ENCODE data around the gene IL1RL1. TPM values are rescaled to one million over a fixed set of nuclear protein-coding genes. Genes with fewer than 3 reads are reported as not detected.

IL1RL1 gene
- total and polyA plus RNA-seq, 2 donors from 2014 or later = 32.3 to 102 TPM

DNA sequence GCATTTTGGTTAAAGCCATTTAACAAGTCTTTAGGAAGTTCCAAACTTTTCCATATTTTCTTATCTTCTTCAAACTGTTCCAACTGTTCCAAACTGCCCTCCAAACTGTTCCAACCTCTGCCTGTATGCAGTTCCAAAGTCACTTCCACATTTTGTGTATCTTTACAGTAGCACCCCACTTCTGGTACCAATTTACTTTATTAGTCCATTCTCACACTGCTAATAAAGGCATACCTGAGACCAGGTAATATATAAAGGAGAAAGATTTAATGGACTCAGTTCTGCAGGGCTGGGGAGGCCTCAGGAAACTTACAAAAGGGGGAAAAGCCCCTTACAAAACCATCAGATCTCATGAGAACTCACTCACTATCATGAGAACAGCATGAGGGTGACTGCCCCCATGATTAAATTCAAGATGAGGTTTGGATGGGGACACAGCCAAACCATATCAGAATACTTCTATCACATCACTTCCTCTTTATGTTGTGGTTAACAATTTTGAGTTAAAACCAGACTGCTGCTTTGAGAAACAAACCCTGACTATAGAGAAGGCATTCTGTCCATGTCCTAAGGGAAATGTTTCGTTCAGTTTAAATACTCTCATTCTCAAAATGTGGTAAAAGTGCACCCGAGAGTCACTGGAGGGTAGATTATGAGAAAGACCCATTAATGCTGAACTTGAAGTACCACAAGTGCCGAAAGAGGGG, 55.2 kb downstream of the IL1RL1 start:
- H3K4me1 ChIP-seq (ENCODE audit: control insufficient read depth in 2 of 3, insufficient read depth in 2 of 3, low read depth in 1 of 3, low read length in 3 of 3) = no peaks in the 10 kb centered on the region
- H3K36me3 ChIP-seq (ENCODE audit: control insufficient read depth in 2 of 3, insufficient read depth in 3 of 3, low read length in 3 of 3) = no peaks in the 10 kb centered on the region
- no peak overlapping the region for H3K9ac ChIP-seq (ENCODE audit: low read length in 3 of 3)
- H3K27me3 ChIP-seq (ENCODE audit: control insufficient read depth, insufficient read depth, low read length) = no peaks in the 10 kb centered on the region
- FAIRE-seq (no peak), DNase-seq (no peak)
- no peaks in the 10 kb centered on the region for H3K9me3 ChIP-seq (ENCODE audit: control insufficient read depth in 2 of 3, insufficient read depth in 1 of 3, low read length in 3 of 3)
- intact Hi-C loops (cut with DNase I) = no loop called here
- TF ChIP-seq, protein P1, sequence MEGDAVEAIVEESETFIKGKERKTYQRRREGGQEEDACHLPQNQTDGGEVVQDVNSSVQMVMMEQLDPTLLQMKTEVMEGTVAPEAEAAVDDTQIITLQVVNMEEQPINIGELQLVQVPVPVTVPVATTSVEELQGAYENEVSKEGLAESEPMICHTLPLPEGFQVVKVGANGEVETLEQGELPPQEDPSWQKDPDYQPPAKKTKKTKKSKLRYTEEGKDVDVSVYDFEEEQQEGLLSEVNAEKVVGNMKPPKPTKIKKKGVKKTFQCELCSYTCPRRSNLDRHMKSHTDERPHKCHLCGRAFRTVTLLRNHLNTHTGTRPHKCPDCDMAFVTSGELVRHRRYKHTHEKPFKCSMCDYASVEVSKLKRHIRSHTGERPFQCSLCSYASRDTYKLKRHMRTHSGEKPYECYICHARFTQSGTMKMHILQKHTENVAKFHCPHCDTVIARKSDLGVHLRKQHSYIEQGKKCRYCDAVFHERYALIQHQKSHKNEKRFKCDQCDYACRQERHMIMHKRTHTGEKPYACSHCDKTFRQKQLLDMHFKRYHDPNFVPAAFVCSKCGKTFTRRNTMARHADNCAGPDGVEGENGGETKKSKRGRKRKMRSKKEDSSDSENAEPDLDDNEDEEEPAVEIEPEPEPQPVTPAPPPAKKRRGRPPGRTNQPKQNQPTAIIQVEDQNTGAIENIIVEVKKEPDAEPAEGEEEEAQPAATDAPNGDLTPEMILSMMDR (IDR thresholded peaks at IDR 0.05; ENCODE audit: borderline replicate concordance, extremely low read depth, insufficient read depth) = no peak
- H3K4me3 ChIP-seq (ENCODE audit: low read length in 3 of 3) = no peak overlapping the region
- no peak overlapping the region for H3K27ac ChIP-seq (ENCODE audit: low read depth in 2 of 2, low read length in 2 of 2)

DNA sequence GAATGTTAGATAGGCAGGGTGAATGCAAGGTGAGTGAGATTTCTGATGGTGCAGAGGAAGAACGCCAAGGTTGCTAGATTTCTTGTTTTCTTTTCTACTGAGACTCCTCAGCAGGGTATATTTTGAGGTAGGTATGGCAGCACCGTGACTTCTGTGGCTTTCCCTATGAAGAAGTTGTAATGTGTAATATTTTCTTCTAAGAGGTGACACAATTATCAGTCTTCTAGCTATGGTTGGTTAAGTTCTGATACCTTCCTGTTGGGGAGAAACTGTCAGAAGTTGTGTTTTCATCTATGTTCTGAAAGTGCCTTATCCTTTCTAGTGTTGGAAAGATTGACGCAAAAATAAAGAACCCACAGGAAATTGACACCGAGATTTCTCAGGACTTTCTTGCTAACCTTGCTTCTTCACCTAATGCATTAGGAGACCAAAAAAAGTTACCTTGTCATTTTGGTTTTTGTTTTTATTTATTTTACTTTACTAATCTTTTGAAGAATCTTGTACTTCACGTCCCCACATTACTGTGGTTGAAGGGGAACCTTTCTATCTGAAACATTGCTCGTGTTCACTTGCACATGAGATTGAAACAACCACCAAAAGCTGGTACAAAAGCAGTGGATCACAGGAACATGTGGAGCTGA, 56.1 kb downstream of the IL1RL1 start:
- Histone ChIP-seq H3K9me3 (ENCODE audit: control insufficient read depth in 2 of 3, insufficient read depth in 1 of 3, low read length in 3 of 3) (no peaks in the 10 kb centered on the region), H3K4me1 (ENCODE audit: control insufficient read depth in 2 of 3, insufficient read depth in 2 of 3, low read depth in 1 of 3, low read length in 3 of 3) (no peaks in the 10 kb centered on the region), H3K9ac (ENCODE audit: low read length in 3 of 3) (no peak overlapping the region), H3K4me3 (ENCODE audit: low read length in 3 of 3) (no peak overlapping the region), H3K27me3 (ENCODE audit: control insufficient read depth, insufficient read depth, low read length) (no peaks in the 10 kb centered on the region), H3K36me3 (ENCODE audit: control insufficient read depth in 2 of 3, insufficient read depth in 3 of 3, low read length in 3 of 3) (no peaks in the 10 kb centered on the region), H3K27ac (ENCODE audit: low read depth in 2 of 2, low read length in 2 of 2) (no peak overlapping the region)
- TF ChIP-seq, protein P1 (IDR thresholded peaks at IDR 0.05; ENCODE audit: borderline replicate concordance, extremely low read depth, insufficient read depth) = no peak
- FAIRE-seq (no peak), DNase-seq (no peak)
- intact Hi-C loops (cut with DNase I) = no loop called here

DNA sequence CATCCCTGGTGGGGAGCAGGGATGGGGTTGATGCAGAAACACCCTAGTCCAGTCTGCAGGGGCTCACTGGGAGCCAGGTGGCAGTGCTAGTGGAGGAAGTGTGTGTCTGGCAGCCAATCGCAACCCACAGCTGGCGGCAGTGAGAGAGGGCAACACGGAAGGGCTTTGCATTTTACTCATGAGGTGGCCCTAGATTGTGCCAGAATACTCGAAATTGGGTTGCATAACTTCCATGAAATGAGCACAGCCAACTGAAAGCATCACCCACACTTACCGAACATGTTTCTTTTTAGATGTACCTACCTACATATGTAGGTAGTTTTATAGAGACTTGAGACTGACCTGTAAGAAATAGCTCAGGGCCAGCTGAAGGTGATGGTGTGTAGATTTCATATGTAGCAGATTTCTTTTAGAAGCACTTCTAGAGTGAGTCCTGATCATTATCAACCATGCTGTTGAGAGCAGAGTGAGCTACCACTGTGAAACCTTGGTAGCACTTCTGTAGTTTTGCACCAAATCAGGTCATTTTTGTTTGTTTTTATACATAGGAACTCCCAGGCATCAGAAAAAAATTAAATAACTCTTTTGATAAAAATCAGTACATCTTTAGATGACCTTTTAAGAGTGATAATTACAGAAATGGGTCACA, 57.2 kb downstream of the IL1RL1 start:
- FAIRE-seq (no peak), DNase-seq (no peak)
- intact Hi-C loops (cut with DNase I) = no loop called here
- Histone ChIP-seq H3K4me1 (ENCODE audit: control insufficient read depth in 2 of 3, insufficient read depth in 2 of 3, low read depth in 1 of 3, low read length in 3 of 3) (no peaks in the 10 kb centered on the region), H3K9ac (ENCODE audit: low read length in 3 of 3) (no peak overlapping the region), H3K36me3 (ENCODE audit: control insufficient read depth in 2 of 3, insufficient read depth in 3 of 3, low read length in 3 of 3) (no peaks in the 10 kb centered on the region), H3K27me3 (ENCODE audit: control insufficient read depth, insufficient read depth, low read length) (no peaks in the 10 kb centered on the region), H3K9me3 (ENCODE audit: control insufficient read depth in 2 of 3, insufficient read depth in 1 of 3, low read length in 3 of 3) (no peaks in the 10 kb centered on the region), H3K27ac (ENCODE audit: low read depth in 2 of 2, low read length in 2 of 2) (no peak overlapping the region), H3K4me3 (ENCODE audit: low read length in 3 of 3) (no peak overlapping the region)
- TF ChIP-seq, protein P1 (IDR thresholded peaks at IDR 0.05; ENCODE audit: borderline replicate concordance, extremely low read depth, insufficient read depth) = no peak

All from kidney (tissue), 14 donors.